Activated CD8-positive, alpha-beta memory T cell treated with anti-CD3 and anti-CD28 coated beads for 4 hours (primary cell): Measurements from ENCODE around the gene ASB4.
"Not testable (repeated sequence)": the region's sequence is repeated elsewhere in the genome, so short reads cannot be mapped to it uniquely, and the experiment has no call there.

Experiments used
- DNase-seq, 2 donors: peaks; one replicate each; pipeline ENCODE4 v3.0.0-alpha.2; 2020; ENCODE audit warnings: low read depth in 2 of 2

ASB4 gene, protein sequence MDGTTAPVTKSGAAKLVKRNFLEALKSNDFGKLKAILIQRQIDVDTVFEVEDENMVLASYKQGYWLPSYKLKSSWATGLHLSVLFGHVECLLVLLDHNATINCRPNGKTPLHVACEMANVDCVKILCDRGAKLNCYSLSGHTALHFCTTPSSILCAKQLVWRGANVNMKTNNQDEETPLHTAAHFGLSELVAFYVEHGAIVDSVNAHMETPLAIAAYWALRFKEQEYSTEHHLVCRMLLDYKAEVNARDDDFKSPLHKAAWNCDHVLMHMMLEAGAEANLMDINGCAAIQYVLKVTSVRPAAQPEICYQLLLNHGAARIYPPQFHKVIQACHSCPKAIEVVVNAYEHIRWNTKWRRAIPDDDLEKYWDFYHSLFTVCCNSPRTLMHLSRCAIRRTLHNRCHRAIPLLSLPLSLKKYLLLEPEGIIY

DNA sequence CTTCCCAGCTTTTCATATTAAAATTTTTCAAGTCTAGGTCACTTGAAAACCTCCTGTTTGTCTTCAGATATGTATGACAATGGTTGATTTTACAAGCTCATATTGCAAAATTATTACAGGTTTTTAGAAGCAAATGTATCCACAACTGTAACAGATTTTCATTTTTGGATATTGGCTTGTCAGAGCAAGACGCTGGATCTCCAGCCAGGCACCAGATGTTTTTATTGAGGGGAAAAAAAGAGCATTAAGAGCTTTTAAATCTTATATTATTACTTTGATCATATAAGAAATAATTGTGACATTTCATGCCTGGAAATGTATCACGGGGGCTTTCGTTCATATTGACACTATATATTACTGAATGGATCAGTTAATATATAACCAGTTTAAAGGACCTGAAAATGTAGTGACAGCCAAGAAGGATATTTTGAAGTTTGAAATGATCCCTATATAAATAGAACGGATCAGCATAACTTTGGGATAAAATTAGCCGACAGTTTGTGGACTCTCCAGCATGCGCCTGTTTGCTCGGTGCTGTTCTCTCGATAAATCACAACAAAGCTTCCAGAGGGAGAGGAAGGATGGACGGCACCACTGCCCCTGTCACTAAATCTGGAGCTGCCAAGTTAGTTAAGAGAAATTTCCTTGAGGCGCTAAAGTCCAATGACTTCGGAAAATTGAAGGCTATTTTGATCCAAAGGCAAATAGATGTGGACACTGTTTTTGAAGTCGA is at the start of gene ASB4:
ASB4 (plus strand) TSS at position 553 of the 733 bp plus-strand sequence; CDS start at position 582, 29 bp downstream.
- DNase-seq = no peak

DNA sequence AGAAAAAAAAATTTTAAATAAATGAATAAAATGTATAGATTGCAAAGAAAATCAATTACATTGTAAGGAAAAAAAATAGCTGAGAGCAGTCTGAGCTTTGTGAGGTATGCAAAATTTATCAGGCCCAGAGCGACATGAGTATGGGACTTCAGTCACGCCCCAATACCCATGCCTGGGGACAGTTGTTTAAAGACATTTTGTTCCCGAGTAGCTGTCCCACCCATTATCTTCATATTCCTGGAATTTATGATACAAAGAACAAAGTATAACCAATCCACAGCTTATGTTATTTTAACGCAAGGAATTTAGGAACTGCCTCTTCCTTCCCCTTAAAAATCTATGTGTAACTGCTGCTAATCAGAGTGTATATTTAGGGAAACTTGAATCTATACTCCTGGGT is 49.3 kb upstream of the ASB4 start:
- no peak for DNase-seq

DNA sequence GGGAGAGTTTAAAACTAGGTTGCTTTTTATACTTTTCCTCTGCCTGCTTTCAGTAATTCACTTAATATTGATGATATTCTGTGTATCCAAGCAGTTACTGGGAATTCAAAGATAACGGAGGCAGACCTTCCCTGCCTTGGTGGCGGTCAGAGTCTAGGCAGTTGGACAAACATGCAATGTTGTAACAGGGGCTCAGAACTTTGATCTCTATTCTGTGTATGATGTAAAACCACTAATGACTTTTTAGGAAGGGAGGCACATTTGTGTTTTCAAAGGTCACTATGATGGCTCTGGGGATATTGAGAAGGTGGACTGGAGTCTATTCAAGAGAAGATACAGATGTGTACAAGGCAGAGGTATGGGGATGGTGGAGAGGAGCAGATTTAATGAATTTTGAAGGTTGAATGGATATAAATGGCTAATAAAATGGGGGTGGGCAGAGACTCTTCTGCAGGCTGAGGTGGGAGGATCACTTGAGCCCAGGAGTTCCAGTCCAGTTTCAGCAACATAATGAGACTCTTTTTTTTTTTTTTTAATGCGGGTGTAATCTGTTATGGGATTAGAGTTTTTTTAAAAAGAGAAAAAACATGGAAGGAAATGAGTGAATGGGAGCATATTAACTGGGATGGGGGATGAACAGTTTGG is 45.2 kb upstream of the ASB4 start:
- no peak for DNase-seq

DNA sequence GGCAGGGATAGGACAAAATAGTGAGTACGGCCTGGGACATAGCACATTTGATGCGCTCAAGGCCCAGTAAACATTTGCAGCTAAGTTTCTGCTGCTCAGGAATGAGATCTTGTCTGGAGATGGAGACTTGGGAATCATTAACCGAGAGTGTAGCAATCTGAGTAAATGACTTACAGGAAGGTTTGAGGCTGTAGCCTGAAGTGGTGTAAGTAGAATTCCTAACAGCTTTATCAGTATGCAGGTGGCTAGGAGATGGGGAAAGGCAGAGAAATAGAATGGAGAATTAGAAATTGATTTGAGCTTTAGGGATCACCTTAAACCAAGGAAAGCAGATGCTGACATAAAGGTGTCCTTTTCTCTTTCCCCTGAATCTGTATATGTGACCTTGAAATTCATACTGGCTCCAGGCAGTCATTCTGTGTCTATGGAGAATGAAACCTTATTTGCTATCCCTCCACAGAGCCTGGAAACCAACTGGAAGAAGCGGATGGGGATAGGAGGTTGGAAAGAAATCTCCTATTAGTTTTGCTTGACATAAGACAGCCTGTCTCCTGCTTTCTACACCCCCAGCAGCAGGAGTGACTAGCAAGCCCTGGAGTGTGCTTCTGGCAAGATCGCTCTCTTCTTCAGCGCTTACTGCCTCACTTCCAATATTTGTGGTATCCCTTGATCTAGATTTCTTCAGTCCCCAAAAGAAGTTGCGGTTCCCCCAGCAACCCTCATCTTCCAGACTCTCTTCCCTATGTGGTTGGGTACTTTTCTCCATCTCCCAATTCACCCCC is 44.5 kb upstream of the ASB4 start:
- no peak for DNase-seq

DNA sequence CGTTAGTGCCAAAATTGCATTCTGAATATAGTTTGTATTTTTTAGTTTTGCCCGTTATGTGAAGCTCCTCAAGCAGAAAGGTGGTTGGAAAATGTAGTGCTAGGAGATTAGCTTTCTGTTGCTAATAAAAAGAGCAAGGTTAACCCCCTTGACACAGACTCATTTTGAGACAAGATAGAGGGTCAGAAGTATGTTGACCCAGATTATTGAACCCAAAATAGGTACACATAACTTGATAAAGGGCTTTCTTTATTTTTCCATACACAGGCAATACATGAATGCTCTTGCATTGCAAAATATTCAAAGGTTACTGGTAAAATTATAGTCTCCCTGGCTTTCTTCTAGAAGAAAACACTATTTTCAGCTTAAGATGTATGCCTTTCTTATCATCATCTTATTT is 40.9 kb upstream of the ASB4 start:
- DNase-seq = no peak

DNA sequence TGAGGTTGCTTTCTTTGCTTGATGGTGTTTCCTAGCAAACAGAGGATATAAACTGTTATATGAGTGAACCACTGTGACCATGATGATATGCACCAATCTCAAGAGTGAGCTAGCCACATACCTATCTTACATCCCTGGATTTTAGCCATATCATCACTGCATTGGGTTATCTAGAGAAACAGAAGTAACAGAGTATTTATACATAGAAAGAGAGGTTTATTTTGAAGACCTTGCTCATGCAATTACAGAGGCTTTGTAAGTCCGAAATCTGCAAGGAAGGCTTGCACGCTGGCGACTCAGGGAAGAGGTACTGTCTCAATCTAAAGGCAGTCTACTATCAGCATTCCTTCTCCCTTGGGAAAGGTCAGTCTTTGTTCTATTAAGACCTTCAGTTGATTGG is 39.1 kb upstream of the ASB4 start:
- no peak for DNase-seq

DNA sequence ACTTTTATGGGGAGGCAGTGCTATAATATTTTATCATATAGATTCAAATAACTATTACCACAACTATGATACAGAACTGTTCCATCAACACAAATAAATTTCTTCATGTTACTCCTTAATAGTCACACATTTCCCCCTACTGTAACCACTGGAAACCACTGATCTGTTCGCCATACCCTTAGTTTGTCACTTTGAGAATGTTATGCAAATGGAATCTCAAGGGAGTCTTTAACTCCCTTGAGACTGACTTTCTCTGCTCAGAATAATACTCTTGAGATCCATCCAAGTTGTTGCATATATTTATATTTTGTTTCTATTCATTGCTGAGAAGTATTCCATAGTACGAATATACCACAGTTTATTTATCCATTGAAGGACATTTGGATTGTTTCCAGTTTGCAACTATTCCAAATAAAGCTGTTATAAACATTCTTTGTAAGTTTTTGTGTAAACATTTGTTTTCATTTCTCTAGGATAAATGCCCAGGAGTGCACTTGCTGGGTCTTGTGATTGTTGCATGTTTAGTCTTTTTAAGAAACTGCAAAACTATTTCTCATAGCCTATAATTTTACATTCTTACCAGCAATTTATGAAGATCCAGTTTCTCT is 31.2 kb upstream of the ASB4 start:
- DNase-seq = no peak

DNA sequence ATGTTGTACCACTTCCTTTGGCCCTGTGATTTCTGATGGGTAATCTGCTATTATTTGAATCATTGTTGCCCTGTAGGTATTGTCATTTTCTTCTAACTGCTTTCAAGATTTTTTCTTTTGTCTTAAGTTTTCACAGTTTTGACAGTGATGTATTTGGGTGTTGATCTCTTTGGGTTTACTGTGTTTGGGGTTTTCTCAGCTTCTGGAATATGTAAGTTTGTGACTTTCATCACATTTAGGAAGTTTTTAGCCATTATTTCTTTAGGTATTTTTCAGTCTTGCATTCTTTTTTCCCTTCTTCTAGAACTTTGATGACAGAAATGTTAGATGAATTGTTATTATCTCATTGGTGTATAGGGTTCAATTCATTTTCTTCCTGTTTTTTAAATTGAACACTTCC is 27.8 kb upstream of the ASB4 start:
- DNase-seq = no peak

DNA sequence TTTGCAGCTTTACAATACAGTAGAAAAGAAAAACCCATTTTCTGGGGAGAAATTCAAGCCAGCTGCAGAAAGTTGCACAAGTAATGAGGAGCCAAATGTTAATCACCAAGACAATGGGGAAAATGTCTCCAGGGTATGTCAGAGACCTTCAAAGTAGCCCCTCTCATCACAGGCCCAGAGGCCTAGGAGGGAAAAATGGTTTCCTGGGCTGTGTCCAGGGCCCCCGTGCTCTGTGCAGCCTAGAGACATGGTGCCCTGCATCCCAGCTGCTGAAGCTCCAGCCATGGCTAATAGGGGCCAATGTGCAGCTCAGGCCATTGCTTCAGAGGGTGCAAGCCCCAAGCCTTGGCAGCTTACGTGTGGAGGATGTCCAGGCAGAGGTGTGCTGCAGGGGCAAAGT is 25.1 kb upstream of the ASB4 start:
- not testable (repeated sequence) for DNase-seq

DNA sequence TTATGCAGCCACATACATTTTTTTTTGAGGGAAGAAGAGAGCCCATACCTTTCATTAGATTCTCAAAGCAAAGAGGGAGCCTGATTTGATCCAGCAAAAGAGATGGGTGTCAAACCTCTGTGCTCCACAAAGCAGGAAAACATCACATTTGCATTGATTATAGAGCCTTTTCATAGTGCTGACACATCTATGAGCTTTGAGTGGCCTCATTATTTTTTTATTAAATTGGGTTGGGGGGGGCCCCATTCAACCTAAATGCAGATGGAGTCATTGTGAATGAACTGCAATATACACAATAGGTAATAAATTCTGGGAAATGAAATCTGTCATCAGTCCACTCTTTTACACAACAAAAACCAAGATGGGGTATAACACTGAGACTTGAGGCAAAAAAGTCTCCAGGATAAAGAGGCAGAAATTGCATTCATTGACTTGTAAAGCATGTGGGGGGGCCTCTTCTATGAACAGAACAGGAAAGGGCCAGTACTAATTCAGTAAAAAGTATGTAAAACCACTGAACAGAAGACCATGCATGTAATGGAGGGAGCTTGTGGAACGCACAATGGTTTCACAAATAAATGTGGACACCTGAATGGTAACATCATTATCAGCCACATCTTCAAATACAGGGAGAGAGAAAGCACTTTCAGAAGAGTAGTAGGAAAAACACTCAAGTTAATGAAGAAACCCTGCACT is 17.7 kb upstream of the ASB4 start:
- no peak for DNase-seq

DNA sequence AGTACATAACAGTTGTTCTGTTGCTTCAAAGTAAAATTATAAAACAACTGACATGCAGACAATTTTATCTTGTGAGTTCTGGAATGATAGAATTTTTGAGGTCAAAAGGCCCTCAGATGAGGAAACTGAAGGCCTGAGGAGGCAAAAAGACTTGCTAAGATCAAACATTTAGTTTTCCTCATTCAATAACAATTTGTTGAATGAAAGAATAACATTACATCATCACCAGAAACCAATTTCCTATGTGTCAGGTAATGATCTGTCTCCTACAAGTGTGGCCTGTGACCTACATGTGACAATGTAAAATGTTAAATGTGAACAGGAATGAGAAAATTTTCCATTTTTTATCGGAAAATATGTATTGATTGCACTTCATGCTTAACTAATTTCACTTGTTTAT is 16.6 kb upstream of the ASB4 start:
- DNase-seq = no peak

DNA sequence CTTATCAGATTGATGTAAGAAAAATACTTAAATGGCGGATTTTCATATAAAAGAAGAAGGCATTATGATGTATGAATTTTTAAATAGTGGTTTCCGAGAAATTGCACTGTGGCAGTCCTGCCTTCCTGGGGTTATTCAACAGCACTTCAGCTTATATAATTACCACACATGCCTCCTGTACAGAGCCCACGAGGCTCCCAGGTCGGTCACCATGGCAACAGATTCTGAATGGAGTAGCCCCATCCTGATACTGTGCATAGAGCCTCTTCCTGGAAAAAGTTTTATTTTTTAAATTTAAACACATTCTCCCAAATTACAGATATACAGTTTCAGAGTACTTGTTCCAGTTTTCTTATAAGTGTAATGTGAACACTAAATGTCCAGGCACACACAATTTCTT is 15.9 kb upstream of the ASB4 start:
- DNase-seq = no peak

DNA sequence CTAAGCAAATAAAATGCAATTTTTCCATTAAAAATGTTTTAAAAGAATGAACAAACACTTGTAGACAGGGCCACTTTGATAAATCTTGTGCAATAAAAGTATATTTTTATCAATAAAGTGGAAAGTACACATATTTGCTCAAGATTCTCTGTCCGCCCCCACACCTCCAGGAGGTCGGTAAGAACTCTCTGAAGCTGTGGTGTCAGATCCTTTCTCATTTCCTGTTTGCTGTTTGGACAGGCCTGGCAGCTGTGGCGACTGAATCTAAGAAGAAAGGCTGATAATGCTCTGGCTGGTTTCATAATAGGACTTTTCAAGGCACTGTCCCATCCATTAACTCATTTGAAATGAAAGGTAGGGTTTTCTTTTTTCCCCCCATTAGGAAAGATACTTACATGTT is 15.3 kb upstream of the ASB4 start:
- no peak for DNase-seq

DNA sequence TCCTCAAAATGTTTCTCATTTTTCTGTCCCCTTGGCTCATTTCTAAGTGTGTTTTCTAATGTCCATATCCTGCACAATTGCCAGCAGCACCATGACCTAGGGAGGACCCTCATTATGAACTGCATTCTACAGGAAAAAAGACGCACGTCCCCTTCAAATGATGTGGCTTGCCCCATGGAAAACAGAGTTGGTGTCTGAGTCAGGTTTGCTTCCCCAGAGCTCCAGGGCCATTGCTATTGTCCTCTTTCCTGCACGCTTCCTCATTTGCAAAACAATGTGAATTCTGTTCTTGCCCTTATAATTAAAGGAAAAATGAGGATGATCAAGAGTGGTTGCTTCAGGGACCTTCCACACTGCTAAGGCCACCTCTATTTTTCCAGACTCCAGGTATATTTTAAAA is 14.7 kb upstream of the ASB4 start:
- no peak for DNase-seq

DNA sequence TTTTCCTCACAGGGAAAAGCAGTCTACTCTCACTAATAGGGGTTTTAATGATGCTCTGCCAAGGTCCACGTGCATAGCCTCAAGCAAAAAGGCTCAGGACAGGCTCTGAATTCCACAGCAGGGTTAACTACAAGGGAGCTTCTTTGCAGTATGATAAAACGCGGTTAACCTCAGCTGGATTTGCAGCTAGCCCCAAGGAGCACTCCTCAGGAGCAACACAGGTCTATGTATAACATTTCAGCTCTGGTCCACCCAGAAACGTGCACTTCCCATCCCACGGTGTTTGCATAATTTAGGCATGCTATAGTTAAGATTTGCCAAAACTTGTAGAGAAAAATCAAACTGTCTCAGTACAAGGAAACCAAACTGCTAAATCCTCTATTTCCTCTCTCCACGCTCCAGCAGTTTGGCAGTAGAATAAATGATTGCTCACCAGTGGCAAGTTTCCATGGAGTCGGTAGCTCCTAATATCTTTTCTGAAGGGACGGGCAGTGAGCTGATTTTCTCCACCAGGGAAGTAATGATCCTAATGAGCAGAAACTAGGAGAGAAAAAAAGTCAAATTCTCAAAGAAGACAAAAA is 13.1 kb upstream of the ASB4 start:
- no peak for DNase-seq

DNA sequence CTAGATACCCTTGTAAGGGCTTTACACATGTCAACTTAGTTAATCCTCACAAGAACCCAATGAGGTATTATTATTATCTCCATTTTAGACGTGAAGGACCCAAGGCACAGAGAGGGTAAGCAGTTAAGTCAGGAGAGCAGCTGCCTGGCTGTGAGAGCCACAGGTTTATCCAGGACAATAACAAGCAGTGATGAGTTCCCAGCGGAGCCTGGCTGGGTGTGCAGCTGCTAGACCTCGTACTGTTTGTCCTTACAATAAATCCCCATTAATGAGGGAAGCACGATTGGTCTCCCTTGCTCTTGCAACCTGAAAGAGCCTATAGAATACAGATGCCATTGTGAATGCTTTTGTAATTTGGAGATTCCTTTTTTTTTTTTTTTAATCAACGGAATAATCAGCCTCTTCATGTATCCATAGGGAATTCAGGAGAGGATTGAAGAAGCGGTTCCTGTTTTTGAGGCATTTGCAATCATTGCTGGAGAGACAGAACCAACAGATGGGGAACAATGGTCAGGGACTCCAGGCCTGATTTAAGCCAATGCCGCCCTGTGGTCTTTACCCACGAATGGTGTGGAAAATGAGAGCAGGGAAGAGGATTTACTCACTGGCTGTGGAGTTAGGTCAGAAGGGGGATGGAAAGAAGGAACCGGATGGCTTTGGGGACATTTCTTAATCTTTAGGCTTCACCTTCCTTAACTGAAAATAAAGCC is 12.3 kb upstream of the ASB4 start:
- DNase-seq = no peak

DNA sequence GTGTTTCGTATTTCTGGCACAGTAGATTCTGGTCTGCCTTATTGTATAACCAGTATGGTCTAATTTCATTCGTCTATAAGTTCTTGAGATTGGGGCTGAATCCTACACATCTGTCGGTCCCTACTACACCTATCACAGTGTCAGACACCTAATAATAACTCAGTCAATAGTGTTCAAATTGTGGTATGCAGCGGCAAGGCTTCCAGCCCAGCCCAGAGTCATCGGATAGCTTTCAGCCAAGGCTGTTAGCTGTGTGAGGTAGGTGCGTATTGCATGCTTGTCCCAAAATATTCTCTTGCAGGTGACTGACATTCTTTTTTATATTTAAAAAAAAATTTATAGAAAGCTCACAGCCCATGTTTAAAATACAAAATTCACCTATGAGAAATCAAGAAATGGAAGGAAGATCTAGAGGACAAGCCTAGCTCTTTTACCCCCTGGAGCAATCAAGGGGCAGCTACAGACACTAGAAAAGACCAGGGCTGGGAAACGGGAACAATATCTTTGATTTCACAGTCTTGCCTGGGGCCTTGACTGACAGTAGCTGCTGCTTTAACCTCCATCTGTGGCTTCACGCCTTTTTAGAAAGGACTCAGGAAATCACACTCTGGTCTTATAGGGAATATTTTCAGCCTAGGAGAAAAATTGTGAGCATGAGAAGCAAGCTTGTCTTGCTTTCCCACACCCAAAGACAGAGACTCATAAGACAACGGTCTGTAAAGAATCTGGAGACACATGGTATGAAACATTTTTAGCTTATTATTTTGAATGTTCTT is 9.5 kb upstream of the ASB4 start:
- DNase-seq = no peak

DNA sequence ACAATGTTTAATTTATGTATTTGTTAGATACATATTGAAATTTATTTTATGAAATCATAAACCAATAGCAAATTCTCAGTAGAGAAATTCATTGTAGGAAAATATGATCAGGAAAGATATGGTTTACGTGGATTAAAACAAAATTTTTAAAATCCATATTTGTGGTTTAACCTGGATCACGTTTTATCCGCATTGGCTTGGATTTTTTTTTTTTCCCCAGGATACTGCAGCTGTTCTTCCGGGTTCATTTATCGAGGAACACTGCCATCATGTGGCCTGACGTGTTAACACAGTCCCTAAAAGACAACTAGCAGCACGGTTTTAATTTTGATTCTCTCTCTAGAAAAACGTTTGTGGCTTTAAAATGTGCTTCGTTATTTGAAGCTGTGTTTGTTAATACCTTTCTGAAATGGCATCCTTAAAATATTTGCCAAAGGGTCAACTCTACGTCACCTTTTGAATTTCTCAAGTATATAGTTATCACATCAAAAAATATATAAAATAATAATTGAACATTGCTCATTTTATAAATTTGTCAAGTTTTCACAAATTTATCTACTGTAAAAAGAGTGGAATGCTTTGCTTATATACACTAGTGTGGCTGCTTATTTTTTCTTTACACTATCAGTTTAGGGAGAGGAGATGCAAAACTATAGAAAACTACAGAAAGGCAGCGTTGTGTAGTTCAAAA is 8.7 kb upstream of the ASB4 start:
- DNase-seq = peak; percentile 1 to 8
